Cardiac muscle cell (in vitro differentiated cells and primary cell): ENCODE results near the gene TRIM40. TPM values are rescaled to one million over a fixed set of nuclear protein-coding genes. Genes with fewer than 3 reads are reported as not detected.

Experiments
- DNase-seq, 2 donors: peaks; one replicate each; pipeline versions ENCODE4 v3.0.0 to v3.0.0-alpha.2; 2010 to 2017; ENCODE audit warnings: low read depth in 1 of 2, low spot score in 1 of 2
- H3K27ac ChIP-seq: fragments of 200-600 bp; sonication (generic); 2 replicates; pipeline ENCODE4 v1.5.1; 2016
- H3K27me3 ChIP-seq: fragments of 200-600 bp; sonication (generic); 2 replicates; pipeline ENCODE4 v1.6.0; 2016; ENCODE audit warnings: control low read depth
- H3K36me3 ChIP-seq: fragments of 200-600 bp; sonication (generic); 2 replicates; pipeline ENCODE4 v1.5.1; 2016; ENCODE audit warnings: control low read depth
- H3K4me1 ChIP-seq: fragments of 200-600 bp; sonication (generic); 2 replicates; pipeline ENCODE4 v1.8.1; 2017; ENCODE audit warnings: low read depth, mild to moderate bottlenecking, mixed run types
- H3K4me3 ChIP-seq: fragments of 200-600 bp; sonication (generic); 2 replicates; pipeline ENCODE4 v1.5.1; 2016; ENCODE audit warnings: mild to moderate bottlenecking
- H3K9me3 ChIP-seq: fragments of 200-600 bp; sonication (generic); 2 replicates; pipeline ENCODE4 v1.5.1; 2017; ENCODE audit warnings: low read depth, mild to moderate bottlenecking, control low read depth
- polyA plus RNA-seq: library from polyadenylated mRNA; unstranded; fragments of >200 nt; fragmentation: Nextera tagmentation; extraction: Ambion mirVana; gene quantifications from 2 replicates; pipeline ENCODE4 v1.2.1, GENCODE V29; 2016
- total RNA-seq: library from RNA; depleted of rRNA; stranded (reverse); fragments of >200 nt; gene quantifications from 2 replicates; pipeline ENCODE4 v1.2.3, GENCODE V29; 2016
- TF ChIP-seq, protein P1 (sequence below): IDR thresholded peaks from 2 replicates; pipeline ENCODE4 v1.5.1; 2012; ENCODE audit warnings: low read depth, mild to moderate bottlenecking, low read length

Gene TRIM40
- total and polyA plus RNA-seq, 2 experiments from 2014 or later: not detected

DNA sequence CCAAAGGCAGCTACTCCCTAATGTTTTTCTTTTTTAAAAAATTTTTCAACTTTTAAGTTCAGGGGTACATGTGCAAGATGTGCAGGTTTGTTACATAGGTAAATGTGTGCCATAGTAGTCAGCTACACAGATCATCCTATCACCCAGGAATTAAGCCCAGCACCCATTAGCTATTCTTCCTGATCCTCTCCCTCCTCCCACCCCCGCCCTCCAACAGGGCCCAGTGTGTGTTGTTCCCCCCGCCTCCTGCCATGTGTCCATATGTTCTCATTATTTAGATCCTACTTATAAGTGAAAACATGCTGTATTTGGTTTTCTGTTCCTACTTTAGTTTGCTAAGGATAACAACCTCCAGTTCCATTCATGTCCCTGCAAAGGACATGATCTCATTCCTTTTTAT, 39.8 kb downstream of the TRIM40 start:
- TF ChIP-seq, protein P1, sequence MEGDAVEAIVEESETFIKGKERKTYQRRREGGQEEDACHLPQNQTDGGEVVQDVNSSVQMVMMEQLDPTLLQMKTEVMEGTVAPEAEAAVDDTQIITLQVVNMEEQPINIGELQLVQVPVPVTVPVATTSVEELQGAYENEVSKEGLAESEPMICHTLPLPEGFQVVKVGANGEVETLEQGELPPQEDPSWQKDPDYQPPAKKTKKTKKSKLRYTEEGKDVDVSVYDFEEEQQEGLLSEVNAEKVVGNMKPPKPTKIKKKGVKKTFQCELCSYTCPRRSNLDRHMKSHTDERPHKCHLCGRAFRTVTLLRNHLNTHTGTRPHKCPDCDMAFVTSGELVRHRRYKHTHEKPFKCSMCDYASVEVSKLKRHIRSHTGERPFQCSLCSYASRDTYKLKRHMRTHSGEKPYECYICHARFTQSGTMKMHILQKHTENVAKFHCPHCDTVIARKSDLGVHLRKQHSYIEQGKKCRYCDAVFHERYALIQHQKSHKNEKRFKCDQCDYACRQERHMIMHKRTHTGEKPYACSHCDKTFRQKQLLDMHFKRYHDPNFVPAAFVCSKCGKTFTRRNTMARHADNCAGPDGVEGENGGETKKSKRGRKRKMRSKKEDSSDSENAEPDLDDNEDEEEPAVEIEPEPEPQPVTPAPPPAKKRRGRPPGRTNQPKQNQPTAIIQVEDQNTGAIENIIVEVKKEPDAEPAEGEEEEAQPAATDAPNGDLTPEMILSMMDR: no peak
- Histone ChIP-seq H3K4me3 (no peak overlapping the region), H3K36me3 (no peaks in the 10 kb centered on the region), H3K27me3 (peaks cover 37% of the 10 kb centered on the region), H3K4me1 (peaks cover 4% of the 10 kb centered on the region), H3K27ac (no peak overlapping the region), H3K9me3 (no peaks in the 10 kb centered on the region)
- DNase-seq: no peak

DNA sequence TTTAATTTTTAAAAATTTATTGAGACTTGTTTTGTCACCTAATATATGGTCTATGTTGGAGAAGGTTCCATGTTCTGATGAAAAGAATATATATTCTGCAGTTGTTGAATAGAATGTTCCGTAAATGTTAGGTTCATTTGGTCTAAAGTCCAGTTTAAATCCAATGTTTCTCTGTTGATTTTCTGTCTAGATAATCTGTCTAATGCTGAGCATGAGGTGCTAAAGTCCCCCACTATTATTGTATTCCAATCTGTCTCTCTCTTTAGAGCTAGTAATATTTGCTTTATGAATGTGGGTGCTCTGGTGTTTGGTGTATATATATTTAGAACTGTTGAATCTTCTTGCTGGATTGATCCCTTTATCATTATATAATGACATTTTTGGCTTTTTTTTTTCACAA, 42.9 kb downstream of the TRIM40 start:
- no peak overlapping the region for H3K27ac ChIP-seq
- no peaks in the 10 kb centered on the region for H3K36me3 ChIP-seq
- H3K4me3 ChIP-seq: no peak overlapping the region
- no peaks in the 10 kb centered on the region for H3K4me1 ChIP-seq
- TF ChIP-seq, protein P1: no peak
- H3K27me3 ChIP-seq: peaks cover 7% of the 10 kb centered on the region
- H3K9me3 ChIP-seq: no peaks in the 10 kb centered on the region
- no peak for DNase-seq

DNA sequence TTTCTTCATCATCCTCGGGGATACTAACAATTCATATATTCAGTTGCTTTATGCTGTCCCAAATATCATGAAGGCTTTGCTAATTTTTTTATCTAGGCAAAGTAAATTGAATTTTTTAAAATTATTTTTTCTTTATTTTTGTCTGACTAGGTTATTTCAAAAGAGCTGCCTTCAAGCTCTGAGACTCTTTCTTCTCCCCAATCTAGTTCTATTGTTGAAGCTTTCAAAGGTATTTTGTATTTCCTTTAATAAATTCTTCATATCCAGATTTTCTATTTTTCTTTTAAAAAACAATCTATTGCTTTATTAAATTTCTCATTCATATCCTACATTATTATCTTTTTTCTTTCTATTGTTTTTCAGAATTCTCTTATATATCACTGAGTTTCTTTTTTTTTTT, 44.2 kb downstream of the TRIM40 start:
- Histone ChIP-seq H3K27ac (no peak overlapping the region), H3K36me3 (no peaks in the 10 kb centered on the region), H3K27me3 (peaks cover under 1% of the 10 kb centered on the region), H3K9me3 (no peaks in the 10 kb centered on the region), H3K4me3 (no peak overlapping the region), H3K4me1 (no peaks in the 10 kb centered on the region)
- TF ChIP-seq, protein P1: no peak
- DNase-seq: no peak

DNA sequence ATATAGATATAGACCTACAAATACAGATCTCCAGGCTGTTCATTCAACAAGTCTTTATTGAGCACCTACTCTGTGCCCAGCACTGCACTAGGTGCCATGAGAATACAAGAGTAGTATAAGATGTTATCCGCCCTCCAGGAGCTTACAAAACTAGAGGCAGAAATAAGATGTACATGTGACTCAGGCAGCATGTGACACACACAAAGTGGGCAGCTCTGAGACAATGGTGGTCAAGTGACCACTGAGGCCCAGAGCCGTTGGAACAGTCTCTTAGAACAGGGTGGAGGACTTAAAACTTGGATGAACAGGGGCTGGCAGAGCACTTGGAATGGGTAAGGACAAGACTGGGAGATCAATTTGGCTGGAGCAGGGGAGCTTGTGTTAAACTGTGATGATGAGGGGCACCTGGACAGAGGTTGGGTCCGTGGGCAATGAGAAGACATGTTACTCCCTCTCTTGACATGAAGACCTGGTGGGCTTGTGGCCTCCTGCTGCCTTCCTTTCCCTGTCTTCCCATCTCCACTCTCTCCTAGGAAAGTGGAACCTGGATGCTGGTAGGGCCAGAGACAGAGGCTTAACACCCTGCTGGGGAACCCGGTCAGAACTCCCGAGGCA, 48.6 kb downstream of the TRIM40 start:
- Histone ChIP-seq H3K36me3 (peaks cover 11% of the 10 kb centered on the region), H3K27ac (no peak overlapping the region), H3K27me3 (no peaks in the 10 kb centered on the region), H3K4me3 (no peak overlapping the region), H3K4me1 (no peaks in the 10 kb centered on the region), H3K9me3 (no peaks in the 10 kb centered on the region)
- no peak for DNase-seq
- TF ChIP-seq, protein P1: no peak

DNA sequence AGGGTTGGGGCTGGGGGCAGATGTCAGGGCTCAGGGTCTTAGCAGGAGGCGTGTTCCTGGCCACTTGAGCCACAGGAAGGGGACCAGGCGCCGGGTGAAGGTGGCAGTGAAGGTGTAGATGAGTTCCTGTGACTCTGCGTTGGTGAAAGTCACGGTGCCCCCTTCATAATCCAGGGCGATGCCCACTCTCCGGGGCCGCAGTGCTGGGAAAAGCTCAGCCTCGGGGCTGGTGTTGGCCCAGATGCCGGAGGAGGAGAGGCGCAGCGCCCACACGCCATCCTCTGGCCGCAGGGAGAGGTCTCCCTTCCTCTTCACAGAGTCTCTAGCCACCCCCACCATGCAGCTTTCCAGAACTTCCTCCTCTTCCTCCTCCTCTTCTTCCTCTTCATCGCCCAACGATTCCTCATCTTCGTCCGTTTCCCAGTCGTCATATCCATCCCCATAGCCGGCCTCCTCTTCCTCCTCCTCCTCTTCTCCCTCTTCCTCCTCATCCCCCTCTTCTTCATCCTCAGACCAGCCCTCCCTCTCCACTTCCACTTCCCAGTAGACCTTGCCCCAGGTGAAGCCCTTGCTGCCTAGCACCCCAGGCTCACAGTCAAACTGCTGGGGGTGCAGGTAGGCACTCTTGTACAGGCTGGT, 50.0 kb downstream of the TRIM40 start:
- DNase-seq: no peak
- no peaks in the 10 kb centered on the region for H3K9me3 ChIP-seq
- no peaks in the 10 kb centered on the region for H3K4me1 ChIP-seq
- no peak overlapping the region for H3K4me3 ChIP-seq
- peaks cover 14% of the 10 kb centered on the region for H3K36me3 ChIP-seq
- H3K27ac ChIP-seq: no peak overlapping the region
- TF ChIP-seq, protein P1: no peak
- no peaks in the 10 kb centered on the region for H3K27me3 ChIP-seq
